Femur (tissue), 1 donor: ENCODE data around the gene SPSB2.

Experiments
- DNase-seq: peaks from one replicate; pipeline ENCODE4 v3.0.0-alpha.2; 2017

Gene SPSB2

GRCh38 chr12:6829536-6830220 lies 43.4 kb downstream of the SPSB2 start:
- no peak for DNase-seq

- peak; percentile 77 for DNase-seq
Measured at GRCh38 chr12:6828781-6829535, 44.1 kb downstream of the SPSB2 start.

- DNase-seq, result peak; percentile 75
Measured at GRCh38 chr12:6827982-6828780, 44.9 kb downstream of the SPSB2 start, which contains the start of gene P3H3. Gene P3H3, plus strand, starts transcription at chr12:6828407. Its CDS starts 34 bp downstream, at chr12:6828441.

- peak; percentile 91 for DNase-seq
Measured at GRCh38 chr12:6827437-6827911, 45.6 kb downstream of the SPSB2 start.

- no peak for DNase-seq
Measured at GRCh38 chr12:6826734-6827436, 46.2 kb downstream of the SPSB2 start.

DNA sequence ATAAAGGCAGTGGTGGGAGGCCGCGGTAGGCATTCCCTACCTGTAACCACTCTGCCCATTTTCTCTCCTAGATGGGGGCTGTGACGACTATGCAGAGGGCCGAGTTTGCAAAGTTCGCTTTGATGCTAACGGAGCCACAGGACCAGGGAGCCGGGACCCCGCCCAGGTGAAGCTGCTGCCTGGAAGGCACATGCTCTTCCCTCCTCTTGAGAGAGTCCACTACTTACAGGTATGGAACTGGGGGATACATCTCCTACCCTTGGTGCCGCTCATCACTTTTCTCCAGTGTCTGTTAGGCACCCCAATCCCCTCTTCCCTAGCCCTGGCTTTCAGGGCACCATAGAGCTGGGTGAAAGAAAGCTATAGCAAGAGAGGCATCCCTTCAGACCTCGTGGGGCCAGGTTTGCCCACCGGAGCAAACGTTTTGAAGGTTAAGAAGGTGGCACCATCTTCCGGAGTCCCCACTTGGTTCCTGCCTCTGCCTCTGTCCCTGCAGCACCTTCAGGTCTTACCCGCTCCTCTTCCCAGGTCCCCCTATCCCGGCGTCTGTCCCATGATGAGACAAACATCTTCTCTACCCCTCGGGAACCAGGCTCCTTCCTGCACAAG lies 46.9 kb downstream of the SPSB2 start:
- no peak for DNase-seq

GRCh38 chr12:6825398-6826124 lies 47.5 kb downstream of the SPSB2 start:
- DNase-seq, result peak; percentile 94

DNA sequence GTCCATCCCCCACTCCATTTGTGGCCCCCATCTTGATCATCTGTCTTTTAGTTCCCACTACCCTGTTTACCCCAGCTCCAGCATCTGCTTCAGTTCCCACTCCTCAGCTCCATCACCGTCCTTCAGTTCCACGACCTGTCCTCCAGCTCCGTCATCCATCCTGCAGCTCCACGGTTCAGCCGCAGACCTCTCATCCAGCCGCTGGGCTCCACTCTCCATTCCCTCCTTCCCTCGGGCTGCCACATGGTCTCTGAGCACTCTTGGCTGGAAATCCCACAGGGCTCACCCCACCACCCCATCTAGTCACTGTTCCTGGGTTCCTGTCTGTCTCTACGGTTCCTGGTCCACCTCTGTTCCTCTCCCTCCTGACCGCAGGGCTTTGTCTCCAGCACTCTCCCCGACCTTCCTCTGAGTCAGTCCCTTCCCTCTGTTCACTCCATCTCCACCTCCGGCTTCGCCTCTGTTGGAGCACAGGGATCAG lies 48.2 kb downstream of the SPSB2 start:
- DNase-seq, result no peak

- DNase-seq, result no peak
Measured at GRCh38 chr12:6824085-6824775, 48.9 kb downstream of the SPSB2 start.

- DNase-seq, result no peak
Measured at GRCh38 chr12:6823182-6824084, 49.7 kb downstream of the SPSB2 start.

- no peak for DNase-seq
Measured at GRCh38 chr12:6822426-6823135, 50.5 kb downstream of the SPSB2 start.

GRCh38 chr12:6821591-6822425 lies 51.3 kb downstream of the SPSB2 start, which contains the start of gene GPR162:
Gene GPR162, plus strand, starts transcription at chr12:6821821. Its CDS starts 2,078 bp downstream, at chr12:6823899.
- DNase-seq, result peak; percentile 84
